Erythroblast (primary cell): ENCODE measurements around the gene PDE4D.

Experiments used
- GATA1 ChIP-seq: IDR thresholded peaks from 2 replicates; pipeline ENCODE4 v1.6.1; 2011; ENCODE audit warnings: low read depth, mild to moderate bottlenecking, control low read depth, low read length, moderate library complexity
- POLR2A ChIP-seq: IDR thresholded peaks from 2 replicates; pipeline ENCODE4 v1.6.1; 2011; ENCODE audit warnings: mild to moderate bottlenecking, low read length

GRCh38 chr5:59798862-59799667 lies 94.5 kb downstream of the PDE4D start:
- no peak for TF ChIP-seq POLR2A
- no peak for TF ChIP-seq GATA1
